ENCODE data around the gene CYB5R3. TPM values are rescaled to one million over a fixed set of nuclear protein-coding genes. Genes with fewer than 3 reads are reported as not detected.

Gene CYB5R3
- total RNA-seq, 1 donor from 2014 or later = 148 TPM

DNA sequence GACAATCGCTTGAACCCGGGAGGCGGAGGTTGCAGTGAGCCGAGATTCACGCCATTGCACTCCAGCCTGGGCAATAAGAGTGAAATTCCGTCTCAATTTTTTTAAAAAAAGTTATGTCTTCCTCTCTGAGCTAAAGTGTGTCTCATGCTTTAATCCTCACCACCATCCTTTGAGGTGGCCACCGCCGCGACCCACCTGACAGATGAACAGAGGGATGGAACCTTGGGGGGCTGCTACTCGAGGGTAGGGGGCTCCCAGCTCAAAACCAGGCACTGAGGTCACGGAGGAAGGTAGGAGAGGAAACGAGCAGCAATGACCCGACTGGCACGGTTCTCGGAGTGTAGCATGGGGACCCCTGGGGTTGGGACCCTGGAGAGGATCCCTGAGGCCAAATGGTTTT is 23.8 kb downstream of the CYB5R3 start:
- Mint-ChIP-seq H3K36me3 (ENCODE audit: unreplicated experiment) (no peaks in the 10 kb centered on the region), H3K4me3 (ENCODE audit: unreplicated experiment) (no peak overlapping the region), H3K27ac (ENCODE audit: unreplicated experiment) (no peak overlapping the region), H3K9me3 (ENCODE audit: unreplicated experiment) (peaks cover 1% of the 10 kb centered on the region), H3K27me3 (ENCODE audit: unreplicated experiment) (peaks cover 2% of the 10 kb centered on the region), H3K4me1 (ENCODE audit: low read depth, unreplicated experiment) (peaks cover 3% of the 10 kb centered on the region)
- DNase-seq = no peak
- TF ChIP-seq, protein P1, sequence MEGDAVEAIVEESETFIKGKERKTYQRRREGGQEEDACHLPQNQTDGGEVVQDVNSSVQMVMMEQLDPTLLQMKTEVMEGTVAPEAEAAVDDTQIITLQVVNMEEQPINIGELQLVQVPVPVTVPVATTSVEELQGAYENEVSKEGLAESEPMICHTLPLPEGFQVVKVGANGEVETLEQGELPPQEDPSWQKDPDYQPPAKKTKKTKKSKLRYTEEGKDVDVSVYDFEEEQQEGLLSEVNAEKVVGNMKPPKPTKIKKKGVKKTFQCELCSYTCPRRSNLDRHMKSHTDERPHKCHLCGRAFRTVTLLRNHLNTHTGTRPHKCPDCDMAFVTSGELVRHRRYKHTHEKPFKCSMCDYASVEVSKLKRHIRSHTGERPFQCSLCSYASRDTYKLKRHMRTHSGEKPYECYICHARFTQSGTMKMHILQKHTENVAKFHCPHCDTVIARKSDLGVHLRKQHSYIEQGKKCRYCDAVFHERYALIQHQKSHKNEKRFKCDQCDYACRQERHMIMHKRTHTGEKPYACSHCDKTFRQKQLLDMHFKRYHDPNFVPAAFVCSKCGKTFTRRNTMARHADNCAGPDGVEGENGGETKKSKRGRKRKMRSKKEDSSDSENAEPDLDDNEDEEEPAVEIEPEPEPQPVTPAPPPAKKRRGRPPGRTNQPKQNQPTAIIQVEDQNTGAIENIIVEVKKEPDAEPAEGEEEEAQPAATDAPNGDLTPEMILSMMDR (IDR thresholded peaks at IDR 0.05; ENCODE audit: partially characterized antibody, unreplicated experiment) = no peak

DNA sequence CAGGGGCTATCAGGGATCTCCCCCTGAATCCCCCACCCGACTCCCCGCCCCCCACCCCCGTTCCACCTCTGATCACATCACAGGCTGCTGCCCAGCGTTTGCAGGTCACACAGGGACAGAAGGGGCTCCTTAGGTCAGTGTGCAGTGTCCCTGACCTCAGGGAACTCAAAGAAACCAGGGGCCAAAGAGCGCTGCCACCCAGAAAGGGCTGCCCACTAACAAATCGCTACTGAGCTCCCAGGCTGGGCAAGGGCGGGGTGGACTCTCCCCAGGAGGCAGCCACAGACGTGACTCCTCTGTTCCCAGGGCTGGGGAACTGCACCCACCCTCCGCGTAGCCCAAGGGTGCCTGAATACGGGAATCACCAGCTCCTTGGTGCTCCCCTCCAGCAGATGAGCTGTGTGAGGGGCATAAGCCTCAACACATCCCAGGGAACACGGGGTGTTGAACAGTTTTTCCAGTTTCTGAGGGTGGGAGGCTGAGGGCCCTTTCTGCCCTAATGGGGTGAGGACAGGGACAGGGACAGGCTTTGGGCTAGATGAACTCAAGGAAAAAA is 24.6 kb downstream of the CYB5R3 start:
- peaks cover 1% of the 10 kb centered on the region for H3K9me3 Mint-ChIP-seq (ENCODE audit: unreplicated experiment)
- peaks cover 3% of the 10 kb centered on the region for H3K4me1 Mint-ChIP-seq (ENCODE audit: low read depth, unreplicated experiment)
- no peak overlapping the region for H3K27ac Mint-ChIP-seq (ENCODE audit: unreplicated experiment)
- TF ChIP-seq, protein P1 (IDR thresholded peaks at IDR 0.05; ENCODE audit: partially characterized antibody, unreplicated experiment) = no peak
- no peak for DNase-seq
- H3K36me3 Mint-ChIP-seq (ENCODE audit: unreplicated experiment) = no peaks in the 10 kb centered on the region
- no peak overlapping the region for H3K4me3 Mint-ChIP-seq (ENCODE audit: unreplicated experiment)
- H3K27me3 Mint-ChIP-seq (ENCODE audit: unreplicated experiment) = peaks cover 2% of the 10 kb centered on the region

DNA sequence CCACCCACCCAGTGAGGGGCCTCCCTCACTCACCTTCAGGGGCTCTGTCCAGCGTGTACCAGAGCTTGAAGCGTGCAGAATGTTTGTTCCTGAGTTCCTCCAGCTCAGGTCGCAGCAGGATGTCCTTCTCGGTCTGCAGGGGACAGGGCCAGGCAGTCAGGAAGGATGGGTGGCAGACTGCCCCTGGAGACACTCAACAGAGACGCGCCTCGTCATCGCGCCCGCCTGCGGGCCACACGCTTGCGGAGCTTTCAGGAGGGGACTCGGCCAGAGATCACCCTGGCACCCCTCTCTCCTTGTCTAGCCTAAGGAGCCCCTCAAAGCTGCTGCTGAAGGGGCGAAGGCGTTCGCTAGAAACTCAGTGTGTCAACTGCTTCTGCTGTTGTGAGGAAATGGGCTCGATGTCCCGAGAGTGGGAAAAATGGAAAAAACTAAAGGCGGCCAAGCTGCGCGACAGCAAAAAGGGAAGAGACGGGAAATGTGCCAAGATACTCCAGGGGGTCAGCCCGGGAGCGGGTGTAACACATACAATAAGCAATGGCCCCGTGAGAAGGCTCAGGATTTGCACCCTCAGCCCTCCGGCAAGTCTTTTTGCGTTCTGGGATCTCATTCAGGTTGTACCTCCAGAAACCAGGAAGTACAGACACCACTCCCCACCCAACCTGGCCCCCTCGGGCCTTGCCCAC is 25.3 kb downstream of the CYB5R3 start:
- Mint-ChIP-seq H3K4me3 (ENCODE audit: unreplicated experiment) (no peak overlapping the region), H3K4me1 (ENCODE audit: low read depth, unreplicated experiment) (peaks cover 3% of the 10 kb centered on the region), H3K36me3 (ENCODE audit: unreplicated experiment) (no peaks in the 10 kb centered on the region), H3K27ac (ENCODE audit: unreplicated experiment) (no peak overlapping the region), H3K27me3 (ENCODE audit: unreplicated experiment) (peaks cover 2% of the 10 kb centered on the region), H3K9me3 (ENCODE audit: unreplicated experiment) (peaks cover 1% of the 10 kb centered on the region)
- no peak for DNase-seq
- TF ChIP-seq, protein P1 (IDR thresholded peaks at IDR 0.05; ENCODE audit: partially characterized antibody, unreplicated experiment) = no peak

DNA sequence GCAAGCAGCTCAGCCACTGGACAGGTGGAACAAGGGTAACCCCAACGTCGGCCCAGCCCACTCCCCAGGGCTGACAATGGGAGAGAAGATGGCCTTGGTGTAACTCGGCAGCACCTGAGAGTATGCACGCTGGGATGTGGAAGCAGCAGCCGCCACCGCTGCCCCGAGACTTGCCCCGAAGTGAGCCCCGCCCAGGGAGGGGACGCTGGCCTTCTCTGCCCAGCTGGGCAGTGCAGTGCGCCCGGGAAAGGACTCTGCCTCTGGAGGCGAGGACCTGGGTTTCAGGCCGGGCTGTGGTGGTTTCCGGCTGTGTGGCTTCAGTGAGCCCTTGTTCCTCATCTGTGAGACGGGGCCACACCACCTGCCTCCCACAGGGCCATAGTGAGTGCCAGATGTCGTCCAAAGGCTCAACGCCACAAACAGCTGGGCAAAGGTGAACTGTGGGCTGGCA is 25.9 kb downstream of the CYB5R3 start:
- TF ChIP-seq, protein P1 (IDR thresholded peaks at IDR 0.05; ENCODE audit: partially characterized antibody, unreplicated experiment) = no peak
- H3K9me3 Mint-ChIP-seq (ENCODE audit: unreplicated experiment) = peaks cover 1% of the 10 kb centered on the region
- no peak for DNase-seq
- H3K27ac Mint-ChIP-seq (ENCODE audit: unreplicated experiment) = no peak overlapping the region
- H3K36me3 Mint-ChIP-seq (ENCODE audit: unreplicated experiment) = no peaks in the 10 kb centered on the region
- H3K4me3 Mint-ChIP-seq (ENCODE audit: unreplicated experiment) = no peak overlapping the region
- peaks cover 4% of the 10 kb centered on the region for H3K27me3 Mint-ChIP-seq (ENCODE audit: unreplicated experiment)
- peaks cover 3% of the 10 kb centered on the region for H3K4me1 Mint-ChIP-seq (ENCODE audit: low read depth, unreplicated experiment)

DNA sequence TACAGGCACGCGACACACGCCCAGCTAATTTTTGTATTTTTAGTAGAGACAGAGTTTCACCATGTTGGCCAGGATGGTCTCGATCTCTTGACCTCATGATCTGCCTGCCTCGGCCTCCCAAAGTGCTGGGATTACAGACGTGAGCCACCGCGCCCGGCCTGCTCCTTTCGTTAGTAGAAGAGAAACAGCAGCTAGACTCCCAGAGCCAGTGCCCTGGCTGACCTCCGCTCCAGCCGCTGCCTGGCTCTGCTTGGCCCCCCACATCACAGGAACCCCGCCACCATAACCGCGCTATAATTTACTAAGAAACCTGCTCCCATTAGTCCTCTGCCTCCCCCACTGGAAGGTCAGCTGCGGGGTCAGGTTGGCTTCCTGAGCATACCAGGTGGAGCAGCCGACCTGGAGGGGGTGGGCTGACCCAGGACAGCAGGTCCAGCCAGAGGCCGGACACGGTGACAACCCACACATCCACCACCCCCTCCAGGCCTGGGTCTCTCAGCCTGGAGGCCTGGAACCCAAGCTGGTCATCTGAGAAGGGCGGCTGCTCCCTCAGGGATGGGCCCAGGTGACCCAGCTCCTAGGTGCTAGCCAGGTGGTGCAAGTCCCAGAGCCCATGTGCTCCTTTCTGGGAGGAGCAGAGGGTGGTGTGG is 27.0 kb downstream of the CYB5R3 start:
- H3K27ac Mint-ChIP-seq (ENCODE audit: unreplicated experiment) = no peak overlapping the region
- H3K9me3 Mint-ChIP-seq (ENCODE audit: unreplicated experiment) = peaks cover 1% of the 10 kb centered on the region
- TF ChIP-seq, protein P1 (IDR thresholded peaks at IDR 0.05; ENCODE audit: partially characterized antibody, unreplicated experiment) = no peak
- H3K27me3 Mint-ChIP-seq (ENCODE audit: unreplicated experiment) = peaks cover 10% of the 10 kb centered on the region
- DNase-seq = no peak
- no peak overlapping the region for H3K4me3 Mint-ChIP-seq (ENCODE audit: unreplicated experiment)
- H3K4me1 Mint-ChIP-seq (ENCODE audit: low read depth, unreplicated experiment) = peaks cover 3% of the 10 kb centered on the region
- no peaks in the 10 kb centered on the region for H3K36me3 Mint-ChIP-seq (ENCODE audit: unreplicated experiment)

Data from glutamatergic neuron (in vitro differentiated cells).